GM19023 (cell line): ENCODE results near the gene PGF.

Experiments used
- ATAC-seq: cut with Tn5 transposase; IDR thresholded peaks from one replicate; pipeline ENCODE4 v1.9.1; 2021; ENCODE audit warnings: mild to moderate bottlenecking, moderate library complexity; ENCODE audit not compliant: unreplicated experiment

PGF gene

GRCh38 chr14:74904635-74905503, 50.5 kb downstream of the PGF start:
- no peak for ATAC-seq

- ATAC-seq: no peak
These were observed 52.3 kb downstream of the PGF start for GRCh38 chr14:74902941-74903705.

GRCh38 chr14:74898694-74899093, 56.7 kb downstream of the PGF start:
- ATAC-seq: no peak

GRCh38 chr14:74898083-74898482, 57.3 kb downstream of the PGF start:
- no peak for ATAC-seq

GRCh38 chr14:74897642-74898041, 57.8 kb downstream of the PGF start:
- ATAC-seq: no peak

GRCh38 chr14:74896400-74896799, 59.0 kb downstream of the PGF start:
- ATAC-seq: no peak

GRCh38 chr14:74893614-74894091, 61.7 kb downstream of the PGF start:
- peak; percentile 60 for ATAC-seq

GRCh38 chr14:74892745-74893144, 62.7 kb downstream of the PGF start:
- no peak for ATAC-seq

GRCh38 chr14:74891870-74892269, 63.5 kb downstream of the PGF start:
- ATAC-seq: no peak
